ENCODE measurements around the gene TBX19.

The TBX19 gene

GRCh38 chr1:168273575-168273974 is 7.1 kb upstream of the TBX19 start:
- H3K4me1 ChIP-seq (ENCODE audit: control insufficient read depth, insufficient read depth, low read length) = no peaks in the 10 kb centered on the region
- H3K36me3 ChIP-seq (ENCODE audit: control insufficient read depth, insufficient read depth, low read length) = no peaks in the 10 kb centered on the region
- no peak overlapping the region for H3K4me3 ChIP-seq (ENCODE audit: insufficient read depth, low read depth, low read length)
- no peaks in the 10 kb centered on the region for H3K9me3 ChIP-seq (ENCODE audit: control insufficient read depth, low read length)
- WGBS, 2 experiments = 91 to 94% methylated on average over 1 of the region's 1 CpG
- H3K27me3 ChIP-seq (ENCODE audit: control insufficient read depth, insufficient read depth, low read length, poor library complexity, severe bottlenecking) = no peaks in the 10 kb centered on the region
- no peak overlapping the region for H3K27ac ChIP-seq (ENCODE audit: insufficient read depth, low read depth, low read length, poor library complexity, severe bottlenecking)

GRCh38 chr1:168279253-168279652 is 1.4 kb upstream of the TBX19 start:
- Histone ChIP-seq H3K4me3 (ENCODE audit: insufficient read depth, low read depth, low read length) (no peak overlapping the region), H3K27ac (ENCODE audit: insufficient read depth, low read depth, low read length, poor library complexity, severe bottlenecking) (no peak overlapping the region), H3K27me3 (ENCODE audit: control insufficient read depth, insufficient read depth, low read length, poor library complexity, severe bottlenecking) (no peaks in the 10 kb centered on the region), H3K36me3 (ENCODE audit: control insufficient read depth, insufficient read depth, low read length) (no peaks in the 10 kb centered on the region), H3K9me3 (ENCODE audit: control insufficient read depth, low read length) (no peaks in the 10 kb centered on the region), H3K4me1 (ENCODE audit: control insufficient read depth, insufficient read depth, low read length) (no peaks in the 10 kb centered on the region)
- WGBS, 2 experiments = 91 to 92% methylated on average over 1 of the region's 1 CpG

DNA sequence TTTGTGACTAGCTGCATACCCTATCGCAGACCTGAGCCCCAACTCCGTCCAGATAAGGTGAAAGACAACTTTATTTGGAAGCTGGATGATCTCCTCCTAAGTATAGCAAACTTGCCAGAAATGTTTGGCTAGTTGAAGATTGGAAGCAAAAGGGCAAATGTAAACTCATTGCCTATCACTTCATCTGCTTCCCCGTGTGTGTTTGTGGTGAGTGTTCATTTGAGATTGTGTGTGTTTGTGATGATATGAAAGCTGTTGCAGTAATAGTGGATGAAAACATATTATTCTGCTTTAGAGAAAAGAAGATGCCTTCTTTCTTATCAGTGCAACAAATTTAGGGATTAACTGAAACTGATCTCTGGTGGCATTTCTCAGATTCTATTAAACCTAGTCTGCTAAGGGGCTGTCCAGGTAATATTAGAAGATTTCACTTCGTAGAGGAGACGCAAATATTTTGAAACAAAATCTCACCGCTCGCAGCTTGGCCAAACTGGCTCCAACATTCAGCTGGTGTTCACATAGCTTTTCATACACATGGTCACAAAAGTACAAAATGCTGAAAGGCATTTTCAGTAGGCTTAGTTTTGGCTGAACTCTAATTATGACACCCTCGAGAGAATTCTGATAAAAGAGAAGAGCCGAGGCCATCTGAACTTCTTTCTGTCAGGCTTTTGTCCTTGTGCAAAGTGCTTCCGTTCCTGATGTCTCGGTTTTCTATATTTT is 1.1 kb downstream of the TBX19 start:
- H3K36me3 ChIP-seq (ENCODE audit: control insufficient read depth, insufficient read depth, low read length) = no peaks in the 10 kb centered on the region
- no peak overlapping the region for H3K4me3 ChIP-seq (ENCODE audit: insufficient read depth, low read depth, low read length)
- H3K4me1 ChIP-seq (ENCODE audit: control insufficient read depth, insufficient read depth, low read length) = peaks cover 4% of the 10 kb centered on the region
- no peaks in the 10 kb centered on the region for H3K27me3 ChIP-seq (ENCODE audit: control insufficient read depth, insufficient read depth, low read length, poor library complexity, severe bottlenecking)
- 95 to 98% methylated on average over 11 of the region's 11 CpGs for WGBS, 2 experiments
- H3K27ac ChIP-seq (ENCODE audit: insufficient read depth, low read depth, low read length, poor library complexity, severe bottlenecking) = no peak overlapping the region
- H3K9me3 ChIP-seq (ENCODE audit: control insufficient read depth, low read length) = no peaks in the 10 kb centered on the region

DNA sequence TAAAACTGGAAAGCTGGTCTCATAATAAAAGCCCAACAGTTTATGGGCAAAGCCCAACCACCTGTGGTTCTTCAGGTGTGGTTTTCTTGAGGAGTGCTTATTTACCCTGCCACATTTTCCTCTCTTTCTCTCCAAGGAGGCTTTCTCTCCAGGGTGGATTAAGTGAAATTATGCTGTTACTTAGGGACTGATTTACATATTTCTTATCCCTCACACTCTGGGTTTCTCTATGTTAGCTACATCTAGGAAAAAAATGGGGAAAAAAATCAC is 4.8 kb downstream of the TBX19 start:
- H3K4me1 ChIP-seq (ENCODE audit: control insufficient read depth, insufficient read depth, low read length) = peaks cover 4% of the 10 kb centered on the region
- H3K27ac ChIP-seq (ENCODE audit: insufficient read depth, low read depth, low read length, poor library complexity, severe bottlenecking) = no peak overlapping the region
- H3K36me3 ChIP-seq (ENCODE audit: control insufficient read depth, insufficient read depth, low read length) = no peaks in the 10 kb centered on the region
- H3K27me3 ChIP-seq (ENCODE audit: control insufficient read depth, insufficient read depth, low read length, poor library complexity, severe bottlenecking) = no peaks in the 10 kb centered on the region
- no peak overlapping the region for H3K4me3 ChIP-seq (ENCODE audit: insufficient read depth, low read depth, low read length)
- H3K9me3 ChIP-seq (ENCODE audit: control insufficient read depth, low read length) = no peaks in the 10 kb centered on the region

DNA sequence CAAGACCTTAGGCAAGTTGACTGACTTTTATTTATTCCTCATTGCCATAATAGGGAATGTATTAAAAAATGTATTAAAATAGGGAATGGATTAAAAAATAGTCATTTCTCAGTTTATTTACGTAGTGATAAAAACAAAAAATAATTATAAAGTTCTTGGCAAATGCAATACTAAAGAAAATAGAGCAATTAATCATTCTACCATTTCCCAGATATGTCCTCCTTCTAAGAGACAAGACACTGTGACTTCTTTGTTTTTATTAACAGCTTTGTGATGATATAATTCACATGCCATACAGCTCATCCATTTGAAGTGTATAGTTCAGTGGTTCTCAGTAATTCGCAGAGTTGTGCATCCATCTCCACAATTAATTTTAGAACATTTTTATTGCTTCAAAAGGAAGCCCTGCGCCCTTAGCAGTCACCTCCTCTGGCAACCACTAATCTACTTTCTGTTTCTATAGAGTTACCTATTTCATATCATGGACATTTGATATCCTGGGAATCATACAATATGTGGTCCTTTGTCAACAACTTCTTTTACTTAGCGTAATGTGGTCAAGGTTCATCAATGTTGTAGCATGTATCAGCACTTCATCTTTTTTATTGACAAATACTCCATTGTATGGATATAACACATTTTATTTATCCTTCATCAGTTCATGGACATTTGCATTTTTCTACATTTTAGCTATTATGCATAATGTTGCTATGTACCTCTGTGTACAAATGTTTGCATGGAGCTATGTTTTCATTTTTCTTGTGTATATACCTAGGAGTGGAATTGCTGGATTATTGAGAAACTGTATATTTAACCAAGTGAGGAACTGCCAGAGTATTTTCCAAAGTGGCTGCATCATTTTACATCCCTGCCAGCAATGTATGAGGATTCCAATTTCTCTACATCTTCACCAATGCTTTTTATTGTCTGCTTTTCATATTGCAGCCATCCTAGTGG is 5.6 kb downstream of the TBX19 start:
- no peak overlapping the region for H3K27ac ChIP-seq (ENCODE audit: insufficient read depth, low read depth, low read length, poor library complexity, severe bottlenecking)
- peaks cover 4% of the 10 kb centered on the region for H3K4me1 ChIP-seq (ENCODE audit: control insufficient read depth, insufficient read depth, low read length)
- no peak overlapping the region for H3K4me3 ChIP-seq (ENCODE audit: insufficient read depth, low read depth, low read length)
- no peaks in the 10 kb centered on the region for H3K27me3 ChIP-seq (ENCODE audit: control insufficient read depth, insufficient read depth, low read length, poor library complexity, severe bottlenecking)
- H3K36me3 ChIP-seq (ENCODE audit: control insufficient read depth, insufficient read depth, low read length) = no peaks in the 10 kb centered on the region
- WGBS, 2 experiments = 92 to 97% methylated on average over 3 of the region's 4 CpGs
- H3K9me3 ChIP-seq (ENCODE audit: control insufficient read depth, low read length) = no peaks in the 10 kb centered on the region

DNA sequence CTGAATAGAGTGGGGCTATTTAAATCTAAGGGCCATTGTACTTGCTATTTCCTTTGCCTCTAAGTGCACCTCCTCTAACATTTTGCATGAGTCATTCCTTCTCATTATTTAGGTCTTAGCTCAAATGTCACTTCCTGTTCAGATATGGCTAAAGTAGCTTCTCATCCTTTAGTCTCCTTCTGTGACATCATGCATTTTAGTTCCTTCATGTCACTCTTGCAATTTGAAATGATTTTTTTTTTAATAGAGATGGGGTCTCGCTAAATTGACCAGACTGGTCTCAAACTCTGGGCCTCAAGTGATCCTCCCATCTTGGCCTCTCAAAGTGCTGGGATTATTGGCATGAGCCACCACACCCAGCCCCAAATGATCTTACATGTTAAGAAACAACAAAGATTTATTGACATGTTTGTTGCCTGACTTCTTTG is 6.6 kb downstream of the TBX19 start:
- Histone ChIP-seq H3K4me1 (ENCODE audit: control insufficient read depth, insufficient read depth, low read length) (peaks cover 4% of the 10 kb centered on the region), H3K27me3 (ENCODE audit: control insufficient read depth, insufficient read depth, low read length, poor library complexity, severe bottlenecking) (no peaks in the 10 kb centered on the region)
- WGBS, 2 experiments = 85 to 94% methylated on average over 1 of the region's 1 CpG

DNA sequence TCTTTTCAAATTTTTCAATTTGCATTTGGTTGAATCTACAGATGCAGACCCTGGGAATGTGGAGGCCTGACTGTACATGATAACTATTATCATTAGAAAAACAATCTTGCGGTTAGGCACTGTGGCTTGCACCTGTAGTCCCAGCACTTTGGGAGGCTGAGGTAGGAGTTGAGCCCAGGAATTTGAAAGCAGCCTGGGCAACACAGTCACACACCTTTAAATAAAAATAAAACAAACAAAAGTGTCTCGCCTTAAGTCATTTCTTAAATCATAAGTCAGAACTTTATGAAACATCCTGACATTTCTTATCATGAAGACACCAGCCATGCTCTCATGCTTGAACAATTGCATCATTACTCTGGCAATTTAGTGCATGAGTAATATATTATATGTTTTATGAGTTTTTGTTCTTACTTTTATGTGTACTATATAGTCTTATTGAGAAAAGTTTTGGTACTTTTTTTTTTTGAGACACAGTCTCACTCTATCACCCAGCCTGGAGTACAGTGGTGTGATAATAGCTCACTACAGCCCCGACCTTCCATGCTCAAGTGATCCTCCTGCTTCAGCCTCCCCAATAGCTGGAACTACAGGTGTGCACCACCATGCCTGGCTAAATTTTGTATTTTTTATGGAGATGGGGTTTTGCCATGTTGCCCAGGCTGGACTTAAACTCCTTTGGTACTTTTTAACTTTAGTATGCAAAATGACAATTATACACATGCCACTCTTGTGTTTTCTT is 7.8 kb downstream of the TBX19 start:
- 91 to 96% methylated on average over 3 of the region's 3 CpGs for WGBS, 2 experiments
- no peak overlapping the region for H3K4me3 ChIP-seq (ENCODE audit: insufficient read depth, low read depth, low read length)
- no peaks in the 10 kb centered on the region for H3K27me3 ChIP-seq (ENCODE audit: control insufficient read depth, insufficient read depth, low read length, poor library complexity, severe bottlenecking)
- no peaks in the 10 kb centered on the region for H3K9me3 ChIP-seq (ENCODE audit: control insufficient read depth, low read length)
- peaks cover 4% of the 10 kb centered on the region for H3K4me1 ChIP-seq (ENCODE audit: control insufficient read depth, insufficient read depth, low read length)
- H3K36me3 ChIP-seq (ENCODE audit: control insufficient read depth, insufficient read depth, low read length) = no peaks in the 10 kb centered on the region
- H3K27ac ChIP-seq (ENCODE audit: insufficient read depth, low read depth, low read length, poor library complexity, severe bottlenecking) = no peak overlapping the region

More for the DNA sequence above, 6.6 kb downstream of the TBX19 start:
- Histone ChIP-seq H3K27ac (ENCODE audit: insufficient read depth, low read depth, low read length, poor library complexity, severe bottlenecking) (no peak overlapping the region), H3K9me3 (ENCODE audit: control insufficient read depth, low read length) (no peaks in the 10 kb centered on the region), H3K36me3 (ENCODE audit: control insufficient read depth, insufficient read depth, low read length) (no peaks in the 10 kb centered on the region), H3K4me3 (ENCODE audit: insufficient read depth, low read depth, low read length) (no peak overlapping the region)

GRCh38 chr1:168291222-168291837 is 10.7 kb downstream of the TBX19 start:
- WGBS, 2 experiments = 83 to 92% methylated on average over 14 to 15 of the region's 15 CpGs
- Histone ChIP-seq H3K27ac (ENCODE audit: insufficient read depth, low read depth, low read length, poor library complexity, severe bottlenecking) (no peak overlapping the region), H3K27me3 (ENCODE audit: control insufficient read depth, insufficient read depth, low read length, poor library complexity, severe bottlenecking) (no peaks in the 10 kb centered on the region), H3K4me3 (ENCODE audit: insufficient read depth, low read depth, low read length) (no peak overlapping the region), H3K36me3 (ENCODE audit: control insufficient read depth, insufficient read depth, low read length) (no peaks in the 10 kb centered on the region), H3K4me1 (ENCODE audit: control insufficient read depth, insufficient read depth, low read length) (no peaks in the 10 kb centered on the region), H3K9me3 (ENCODE audit: control insufficient read depth, low read length) (no peaks in the 10 kb centered on the region)

DNA sequence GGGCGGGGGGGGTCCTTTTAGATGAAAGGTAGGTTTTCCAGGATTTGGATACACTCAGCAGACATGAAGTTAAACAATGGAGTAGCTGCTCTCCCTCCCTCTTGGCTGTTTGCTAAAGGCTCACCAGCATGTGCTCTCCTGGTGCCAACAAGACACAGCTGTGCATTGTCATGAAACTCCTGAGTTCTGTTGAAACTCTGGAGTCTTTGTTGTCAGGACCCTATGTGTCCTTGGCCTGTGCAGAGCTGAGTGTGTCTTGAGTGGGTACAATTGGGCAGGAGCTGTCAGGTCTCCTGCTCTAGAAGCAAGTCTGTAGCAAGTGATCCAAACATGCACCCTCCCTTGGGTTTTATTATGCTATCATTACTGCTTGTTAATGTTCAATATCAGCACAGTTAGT is 12.7 kb downstream of the TBX19 start:
- Histone ChIP-seq H3K9me3 (ENCODE audit: control insufficient read depth, low read length) (no peaks in the 10 kb centered on the region), H3K27ac (ENCODE audit: insufficient read depth, low read depth, low read length, poor library complexity, severe bottlenecking) (no peak overlapping the region), H3K4me1 (ENCODE audit: control insufficient read depth, insufficient read depth, low read length) (no peaks in the 10 kb centered on the region), H3K36me3 (ENCODE audit: control insufficient read depth, insufficient read depth, low read length) (no peaks in the 10 kb centered on the region), H3K4me3 (ENCODE audit: insufficient read depth, low read depth, low read length) (no peak overlapping the region), H3K27me3 (ENCODE audit: control insufficient read depth, insufficient read depth, low read length, poor library complexity, severe bottlenecking) (no peaks in the 10 kb centered on the region)
- 75 to 83% methylated on average over 1 of the region's 1 CpG for WGBS, 2 experiments
